HG03108 (cell line): ENCODE results near the gene ATP11A.
"Not testable (repeated sequence)": the region's sequence is repeated elsewhere in the genome, so short reads cannot be mapped to it uniquely, and the experiment has no call there.

Experiments
- ATAC-seq: cut with Tn5 transposase; IDR thresholded peaks from one replicate; pipeline ENCODE4 v1.9.1; 2021; ENCODE audit warnings: moderate library complexity; ENCODE audit not compliant: unreplicated experiment

ATP11A gene

GRCh38 chr13:112851107-112852038, 161.5 kb downstream of the ATP11A start:
- no peak for ATAC-seq

DNA sequence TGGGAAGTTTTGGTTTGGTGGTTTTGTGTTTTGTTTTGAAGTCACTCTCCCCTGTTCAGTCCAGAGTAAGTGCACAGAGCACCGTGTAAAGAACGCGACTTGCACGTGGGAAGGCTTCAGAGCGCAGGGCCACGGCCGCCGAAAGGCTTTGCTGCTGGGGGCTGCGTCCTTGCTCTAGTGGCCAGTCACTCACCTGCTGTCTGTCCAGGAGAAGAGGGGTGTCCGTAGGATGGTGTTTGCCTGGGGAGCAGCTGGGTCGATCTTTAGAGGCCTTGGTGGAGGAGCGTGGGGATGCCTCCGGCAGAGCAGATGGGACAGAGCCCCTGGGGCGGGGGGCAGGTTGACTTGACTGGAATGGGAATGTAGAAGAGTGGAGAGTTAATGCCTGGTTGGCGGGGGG, 162.6 kb downstream of the ATP11A start:
- ATAC-seq = no peak

DNA sequence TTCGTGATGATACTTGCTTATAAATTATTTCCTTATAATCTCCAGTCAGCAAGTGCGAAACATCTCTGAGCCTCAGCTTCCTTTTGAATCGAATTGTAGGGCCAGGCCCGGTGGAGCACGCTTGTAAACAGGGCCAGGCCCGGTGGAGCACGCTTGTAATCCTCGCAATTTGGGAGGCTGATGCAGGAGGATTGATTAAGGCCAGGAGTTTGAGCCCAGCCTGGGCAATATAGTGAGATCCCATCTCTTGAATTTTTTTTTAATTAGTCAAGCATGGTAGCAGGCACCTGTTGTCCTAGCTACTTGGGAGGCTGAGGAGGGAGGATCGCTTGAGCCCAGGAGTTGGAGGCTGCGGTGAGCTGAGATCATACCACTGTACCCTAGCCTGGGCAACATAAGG, 163.0 kb downstream of the ATP11A start:
- ATAC-seq = no peak

DNA sequence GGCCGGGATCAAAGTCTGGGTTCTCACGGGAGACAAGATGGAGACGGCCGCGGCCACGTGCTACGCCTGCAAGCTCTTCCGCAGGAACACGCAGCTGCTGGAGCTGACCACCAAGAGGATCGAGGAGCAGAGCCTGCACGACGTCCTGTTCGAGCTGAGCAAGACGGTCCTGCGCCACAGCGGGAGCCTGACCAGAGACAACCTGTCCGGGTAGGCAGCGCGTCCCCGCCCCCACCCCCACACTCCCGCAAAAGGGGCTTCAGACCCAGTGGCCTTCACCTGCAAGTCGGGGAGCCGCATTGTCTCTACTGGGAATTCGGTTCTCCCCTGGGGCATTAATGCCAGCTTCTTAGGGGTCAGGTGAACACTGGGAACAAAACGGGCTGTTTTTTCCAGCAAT, 164.5 kb downstream of the ATP11A start:
- no peak for ATAC-seq

DNA sequence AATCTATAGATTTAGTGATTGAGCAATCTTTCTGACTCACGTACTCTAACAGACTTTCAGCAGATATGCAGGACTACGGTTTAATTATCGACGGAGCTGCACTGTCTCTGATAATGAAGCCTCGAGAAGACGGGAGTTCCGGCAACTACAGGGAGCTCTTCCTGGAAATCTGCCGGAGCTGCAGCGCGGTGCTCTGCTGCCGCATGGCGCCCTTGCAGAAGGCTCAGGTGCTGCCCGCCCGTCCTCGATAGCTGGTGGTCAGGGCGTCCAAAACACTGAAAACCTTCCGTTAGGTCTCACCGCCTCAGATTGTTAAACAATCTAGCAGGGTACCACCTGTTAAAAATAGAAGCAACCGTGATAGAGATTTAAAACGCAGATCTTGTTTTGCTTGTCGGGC, 166.0 kb downstream of the ATP11A start:
- ATAC-seq = no peak

GRCh38 chr13:112857914-112858490, 168.2 kb downstream of the ATP11A start:
- ATAC-seq = no peak

DNA sequence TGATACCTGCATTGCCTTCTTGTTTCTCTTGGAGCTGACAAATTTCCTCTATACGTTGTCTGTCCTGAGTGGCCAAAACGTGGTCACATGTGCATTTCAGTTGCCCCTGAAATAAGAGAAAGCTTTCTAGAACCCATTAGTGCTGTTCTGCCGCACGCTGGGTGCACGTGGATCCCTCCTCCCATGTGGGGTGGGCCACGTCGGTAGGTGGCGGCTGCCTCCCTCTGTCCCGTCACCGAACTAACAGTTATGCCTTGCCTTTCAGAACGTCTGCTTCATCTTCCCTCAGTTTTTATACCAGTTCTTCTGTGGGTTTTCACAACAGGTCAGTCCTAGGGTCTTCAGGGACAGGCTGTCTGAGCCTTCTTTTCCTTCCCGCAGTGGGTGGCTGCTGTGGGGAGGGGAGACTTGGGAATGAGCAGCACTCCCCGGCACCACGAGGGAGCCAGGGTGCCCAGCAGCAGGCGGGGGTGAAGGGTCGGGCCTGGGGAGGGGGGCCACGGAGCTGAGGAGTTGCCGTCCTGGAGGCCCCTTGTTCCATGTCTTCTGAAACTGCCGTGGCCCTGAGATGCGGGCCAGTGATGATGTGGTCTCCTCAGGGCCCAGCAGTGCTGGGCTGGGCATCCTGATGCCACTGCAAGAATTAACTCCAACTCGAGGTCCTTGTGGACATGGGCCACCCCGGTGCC, 169.4 kb downstream of the ATP11A start:
- no peak for ATAC-seq

DNA sequence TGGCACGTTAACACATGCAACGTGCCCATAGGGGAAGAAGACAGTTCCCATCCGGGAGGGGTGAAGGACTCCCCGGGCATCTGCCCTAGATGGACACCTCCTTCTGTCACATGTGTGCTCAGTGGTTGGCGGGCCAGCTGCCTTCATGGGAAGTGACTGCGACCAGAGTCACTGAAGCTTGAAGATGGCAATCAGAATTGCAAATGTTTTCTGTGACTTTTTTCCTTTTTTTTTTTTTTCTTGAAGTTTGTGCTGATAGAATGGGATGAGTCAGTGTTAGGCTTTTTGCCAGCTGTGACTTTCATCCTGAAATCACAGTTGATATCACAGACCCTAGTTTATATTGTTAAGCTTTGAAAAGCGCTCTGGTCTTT, 170.0 kb downstream of the ATP11A start:
- peak; percentile 84 for ATAC-seq

GRCh38 chr13:112861876-112862615, 172.2 kb downstream of the ATP11A start:
- ATAC-seq = no peak

- ATAC-seq = not testable (repeated sequence)
Measured at GRCh38 chr13:112863356-112863755, 173.5 kb downstream of the ATP11A start.

DNA sequence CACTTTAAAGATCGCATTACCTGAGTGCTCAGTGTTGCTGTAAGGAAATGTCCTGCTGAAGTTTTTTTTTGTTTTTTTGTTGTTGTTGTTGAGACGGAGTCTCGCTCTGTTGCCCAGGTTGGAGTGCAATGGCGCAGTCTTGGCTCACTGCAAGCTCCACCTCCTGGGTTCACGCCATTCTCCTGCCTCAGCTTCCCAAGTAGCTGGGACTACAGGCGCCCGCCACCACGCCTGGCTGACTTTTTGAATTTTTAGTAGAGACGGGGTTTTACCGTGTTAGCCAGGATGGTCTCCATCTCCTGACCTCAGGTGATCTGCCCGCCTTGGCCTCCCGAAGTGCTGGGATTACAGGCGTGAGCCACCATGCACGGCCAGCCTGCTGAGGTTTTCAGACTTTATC, 175.6 kb downstream of the ATP11A start:
- ATAC-seq = not testable (repeated sequence)

- no peak for ATAC-seq
Measured at GRCh38 chr13:112867301-112867711, 177.5 kb downstream of the ATP11A start.

DNA sequence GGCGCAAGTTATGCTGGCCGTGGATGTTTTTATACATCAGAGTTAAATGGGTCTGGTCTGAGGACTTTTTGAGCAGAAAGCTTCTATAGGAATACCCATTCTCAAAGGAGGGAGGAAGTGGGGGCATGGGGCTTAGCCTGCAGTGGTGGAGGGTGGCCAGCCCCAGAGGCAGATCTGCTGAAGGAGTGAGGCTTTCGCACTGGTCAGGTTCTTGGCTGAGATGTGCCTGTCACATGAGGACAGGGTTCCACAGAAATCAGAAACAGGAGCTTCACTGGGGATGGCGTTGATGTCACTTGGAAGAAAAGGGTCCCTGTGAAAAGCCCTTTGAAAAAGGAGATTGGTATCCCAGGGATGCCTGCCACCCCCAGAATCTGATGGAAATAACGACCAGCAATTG, 178.5 kb downstream of the ATP11A start:
- ATAC-seq = no peak

DNA sequence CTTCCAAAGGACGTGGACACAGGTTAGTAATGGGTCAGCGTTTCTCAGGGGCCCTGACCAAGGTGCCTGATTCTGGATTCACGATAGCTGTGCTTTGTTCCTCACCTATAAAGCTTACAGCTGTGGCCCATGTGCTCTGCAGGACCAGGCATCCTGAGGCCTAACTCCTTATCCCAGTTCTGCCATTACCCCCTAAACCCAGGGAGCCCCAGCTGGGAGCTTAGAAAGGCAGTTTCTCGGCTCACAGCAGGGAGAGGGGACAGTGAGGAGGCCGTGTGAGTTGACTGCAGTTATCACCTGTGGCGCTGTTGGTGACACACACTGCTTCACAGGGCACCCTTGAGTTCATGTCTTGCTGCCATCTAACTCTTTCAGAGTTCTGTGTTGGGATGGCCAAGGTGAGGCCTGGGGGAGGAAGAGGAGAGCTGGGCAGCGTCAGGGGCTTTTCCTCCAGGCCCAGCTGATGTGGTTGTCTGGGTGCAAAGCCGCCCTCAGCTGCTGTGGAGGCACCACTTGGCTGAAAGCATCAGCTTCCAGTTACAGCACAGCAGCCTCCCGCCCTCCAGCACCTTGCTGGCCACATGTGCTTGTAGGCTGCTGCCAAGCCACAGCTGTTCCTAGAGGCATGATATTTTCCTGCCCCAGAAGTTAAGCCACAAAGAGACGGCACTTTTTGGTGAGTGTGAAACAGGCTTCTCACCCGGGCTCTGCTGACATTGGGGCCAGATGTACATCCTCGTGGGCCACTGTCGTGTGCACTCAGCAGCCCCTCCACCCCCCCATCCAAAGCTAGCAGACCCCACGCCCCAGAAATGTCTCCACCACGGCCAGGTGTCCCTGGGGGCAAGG, 179.6 kb downstream of the ATP11A start:
- ATAC-seq = no peak

GRCh38 chr13:112870051-112870331, 180.2 kb downstream of the ATP11A start:
- ATAC-seq = no peak

GRCh38 chr13:112870737-112871287, 181.0 kb downstream of the ATP11A start:
- ATAC-seq = no peak

DNA sequence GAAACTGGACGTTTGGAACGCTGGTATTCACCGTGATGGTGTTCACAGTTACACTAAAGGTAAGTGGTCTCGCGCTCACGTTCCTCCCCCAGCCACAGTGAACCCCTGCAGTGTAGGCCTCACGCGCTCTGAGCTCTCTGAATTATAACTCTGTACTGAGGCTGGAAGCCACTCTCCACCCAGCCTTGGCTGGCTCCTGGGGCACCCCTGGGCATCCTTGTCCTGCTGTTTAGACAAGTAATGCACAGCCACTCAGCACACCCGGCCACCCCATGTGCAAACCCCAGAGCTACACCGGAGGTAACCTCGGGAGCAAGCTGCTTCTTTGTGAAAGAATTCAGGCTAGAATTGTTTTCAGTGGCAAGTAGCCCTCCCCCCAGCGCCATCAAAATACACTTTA, 181.9 kb downstream of the ATP11A start:
- ATAC-seq = no peak

- peak; percentile 41 for ATAC-seq
Measured at GRCh38 chr13:112872657-112873631, 183.1 kb downstream of the ATP11A start.
